Left ventricle myocardium inferior (tissue), 1 donor: ENCODE results near the gene ECE1. TPM values are rescaled to one million over a fixed set of nuclear protein-coding genes. Genes with fewer than 3 reads are reported as not detected.
A peak's percentile ranks its signal among the peaks of the same experiment; 100 is the strongest.
"Not testable (repeated sequence)": the region's sequence is repeated elsewhere in the genome, so short reads cannot be mapped to it uniquely, and the experiment has no call there.

Experiments used
- DNase-seq: peaks from one replicate; pipeline ENCODE4 v3.0.0-alpha.2; 2020
- H3K27ac ChIP-seq: fragments of 200-600 bp; replicated peaks from 2 replicates; pipeline ENCODE4 v1.8.0; 2021
- H3K27me3 ChIP-seq: fragments of 200-600 bp; 2 replicates; pipeline ENCODE4 v1.8.0; 2021; ENCODE audit warnings: low read depth
- H3K36me3 ChIP-seq: fragments of 200-600 bp; 2 replicates; pipeline ENCODE4 v1.8.0; 2021
- H3K4me1 ChIP-seq: fragments of 200-600 bp; 2 replicates; pipeline ENCODE4 v1.8.0; 2021
- H3K4me3 ChIP-seq: fragments of 200-600 bp; 2 replicates; pipeline ENCODE4 v1.8.0; 2021; ENCODE audit warnings: mild to moderate bottlenecking, moderate library complexity
- H3K9me3 ChIP-seq: fragments of 200-600 bp; replicated peaks from 2 replicates; pipeline ENCODE4 v1.8.0; 2021
- CTCF ChIP-seq: fragments of 200-600 bp; IDR thresholded peaks from 2 replicates; pipeline ENCODE4 v1.8.0; 2021; ENCODE audit warnings: antibody characterized with exemption, mild to moderate bottlenecking, borderline replicate concordance
- intact Hi-C: fragments of 100-400 bp; cut with micrococcal nuclease; formaldehyde crosslinking; loops from one replicate; pipeline ENCODE4 v1.11.0; 2022
- total RNA-seq: library from RNA; stranded (reverse); fragmentation: NEBNext Ultra II Directional; extraction: Animal tissue kit (Norgen Biotek cat#: 25700); gene quantifications from one replicate; pipeline ENCODE4 v1.2.1, GENCODE V29; 2021
- donor health status: DM: no; HTN: yes; CAD: no; lungs with severe emphysema.

ECE1 gene
- total RNA-seq, 1 donor from 2014 or later: 54.7 TPM

GRCh38 chr1:21220815-21221214 is 69.4 kb downstream of the ECE1 start:
- Histone ChIP-seq H3K27ac (no peak overlapping the region), H3K9me3 (no peaks in the 10 kb centered on the region), H3K36me3 (peaks cover 65% of the 10 kb centered on the region), H3K4me1 (no peaks in the 10 kb centered on the region), H3K27me3 (no peaks in the 10 kb centered on the region), H3K4me3 (no peak overlapping the region)
- intact Hi-C loops: no loop called here
- no peak for TF ChIP-seq CTCF
- no peak for DNase-seq

GRCh38 chr1:21219674-21220073 is 70.6 kb downstream of the ECE1 start:
- Histone ChIP-seq H3K4me1 (no peaks in the 10 kb centered on the region), H3K27me3 (no peaks in the 10 kb centered on the region), H3K27ac (no peak overlapping the region), H3K36me3 (peaks cover 53% of the 10 kb centered on the region), H3K9me3 (no peaks in the 10 kb centered on the region), H3K4me3 (no peak overlapping the region)
- no peak for DNase-seq
- intact Hi-C loops: no loop called here
- TF ChIP-seq CTCF: no peak

- H3K9me3 ChIP-seq: no peaks in the 10 kb centered on the region
- DNase-seq: no peak
- no peak overlapping the region for H3K4me3 ChIP-seq
- intact Hi-C loops: no loop called here
- peak; percentile 45 for TF ChIP-seq CTCF
- peak overlapping the region; percentile 14 for H3K27ac ChIP-seq
- H3K4me1 ChIP-seq: no peaks in the 10 kb centered on the region
- peaks cover 41% of the 10 kb centered on the region for H3K36me3 ChIP-seq
- no peaks in the 10 kb centered on the region for H3K27me3 ChIP-seq
Measured at GRCh38 chr1:21217812-21218596, 72.3 kb downstream of the ECE1 start.

GRCh38 chr1:21216835-21217811 is 73.1 kb downstream of the ECE1 start:
- intact Hi-C loops: no loop called here
- peak; percentile 73 for TF ChIP-seq CTCF
- H3K36me3 ChIP-seq: peaks cover 34% of the 10 kb centered on the region

GRCh38 chr1:21212126-21212525 is 78.1 kb downstream of the ECE1 start:
- Histone ChIP-seq H3K27ac (no peak overlapping the region), H3K36me3 (no peaks in the 10 kb centered on the region), H3K27me3 (no peaks in the 10 kb centered on the region), H3K4me3 (no peak overlapping the region), H3K9me3 (no peaks in the 10 kb centered on the region), H3K4me1 (no peaks in the 10 kb centered on the region)
- no peak for TF ChIP-seq CTCF
- no peak for DNase-seq
- intact Hi-C loops: no loop called here

More at GRCh38 chr1:21216835-21217811, 73.1 kb downstream of the ECE1 start:
- Histone ChIP-seq H3K27me3 (no peaks in the 10 kb centered on the region), H3K4me3 (no peak overlapping the region), H3K27ac (no peak overlapping the region), H3K4me1 (no peaks in the 10 kb centered on the region), H3K9me3 (no peaks in the 10 kb centered on the region)
- no peak for DNase-seq

- H3K27ac ChIP-seq, H3K4me1 ChIP-seq, intact Hi-C loops, H3K9me3 ChIP-seq, DNase-seq, H3K4me3 ChIP-seq, H3K27me3 ChIP-seq, H3K36me3 ChIP-seq: not testable (repeated sequence)
Measured at GRCh38 chr1:21208137-21208700, 82.0 kb downstream of the ECE1 start.
